SHP77 (cell line): ENCODE data around the gene PTTG2.
"Not testable (repeated sequence)": the region's sequence is repeated elsewhere in the genome, so short reads cannot be mapped to it uniquely, and the experiment has no call there.

ENCODE experiments used
- DNase-seq, 2 experiments: peaks; one replicate each; lab custom pipeline; 2025; lab: John Stamatoyannopoulos, UW

Gene PTTG2

GRCh38 chr4:37960098-37960497 is at the start of gene PTTG2:
Gene PTTG2, plus strand, starts transcription at chr4:37960398. Its CDS starts 37 bp downstream, at chr4:37960435.
- DNase-seq = no peak

- no peak for DNase-seq
Measured at GRCh38 chr4:37914539-37914938, 45.7 kb upstream of the PTTG2 start.

GRCh38 chr4:37917388-37917787 is 42.8 kb upstream of the PTTG2 start:
- DNase-seq = no peak

- no peak for DNase-seq
Measured at GRCh38 chr4:37918653-37919052, 41.5 kb upstream of the PTTG2 start.

- no peak for DNase-seq
Measured at GRCh38 chr4:37922328-37922727, 37.9 kb upstream of the PTTG2 start.

GRCh38 chr4:37923089-37923488 is 37.1 kb upstream of the PTTG2 start:
- not testable (repeated sequence) for DNase-seq

GRCh38 chr4:37924946-37925345 is 35.3 kb upstream of the PTTG2 start:
- DNase-seq = no peak

- no peak for DNase-seq
Measured at GRCh38 chr4:37927434-37927833, 32.8 kb upstream of the PTTG2 start.

- DNase-seq = no peak
Measured at GRCh38 chr4:37928426-37929416, 31.5 kb upstream of the PTTG2 start.

GRCh38 chr4:37934096-37934495 is 26.1 kb upstream of the PTTG2 start:
- DNase-seq = no peak

- DNase-seq = no peak
Measured at GRCh38 chr4:37934609-37935008, 25.6 kb upstream of the PTTG2 start.

- DNase-seq = no peak
Measured at GRCh38 chr4:37935026-37935425, 25.2 kb upstream of the PTTG2 start.

GRCh38 chr4:37936889-37937498 is 23.2 kb upstream of the PTTG2 start:
- no peak for DNase-seq

- no peak for DNase-seq
Measured at GRCh38 chr4:37938208-37938607, 22.0 kb upstream of the PTTG2 start.

GRCh38 chr4:37946503-37947179 is 13.6 kb upstream of the PTTG2 start:
- DNase-seq = no peak

- no peak for DNase-seq
Measured at GRCh38 chr4:37948542-37948941, 11.7 kb upstream of the PTTG2 start.

- no peak for DNase-seq
Measured at GRCh38 chr4:37949636-37950426, 10.4 kb upstream of the PTTG2 start.

GRCh38 chr4:37951461-37952352 is 8.5 kb upstream of the PTTG2 start:
- DNase-seq = no peak

- DNase-seq = no peak
Measured at GRCh38 chr4:37953156-37953555, 7.0 kb upstream of the PTTG2 start.

- DNase-seq = no peak
Measured at GRCh38 chr4:37953620-37954293, 6.4 kb upstream of the PTTG2 start.
